RKO (cell line): Measurements from ENCODE around the gene SH3RF3.

Experiments used
- DNase-seq: peaks from one replicate; pipeline ENCODE4 v3.0.0-alpha.2; 2016; ENCODE audit warnings: low spot score

Gene SH3RF3

DNA sequence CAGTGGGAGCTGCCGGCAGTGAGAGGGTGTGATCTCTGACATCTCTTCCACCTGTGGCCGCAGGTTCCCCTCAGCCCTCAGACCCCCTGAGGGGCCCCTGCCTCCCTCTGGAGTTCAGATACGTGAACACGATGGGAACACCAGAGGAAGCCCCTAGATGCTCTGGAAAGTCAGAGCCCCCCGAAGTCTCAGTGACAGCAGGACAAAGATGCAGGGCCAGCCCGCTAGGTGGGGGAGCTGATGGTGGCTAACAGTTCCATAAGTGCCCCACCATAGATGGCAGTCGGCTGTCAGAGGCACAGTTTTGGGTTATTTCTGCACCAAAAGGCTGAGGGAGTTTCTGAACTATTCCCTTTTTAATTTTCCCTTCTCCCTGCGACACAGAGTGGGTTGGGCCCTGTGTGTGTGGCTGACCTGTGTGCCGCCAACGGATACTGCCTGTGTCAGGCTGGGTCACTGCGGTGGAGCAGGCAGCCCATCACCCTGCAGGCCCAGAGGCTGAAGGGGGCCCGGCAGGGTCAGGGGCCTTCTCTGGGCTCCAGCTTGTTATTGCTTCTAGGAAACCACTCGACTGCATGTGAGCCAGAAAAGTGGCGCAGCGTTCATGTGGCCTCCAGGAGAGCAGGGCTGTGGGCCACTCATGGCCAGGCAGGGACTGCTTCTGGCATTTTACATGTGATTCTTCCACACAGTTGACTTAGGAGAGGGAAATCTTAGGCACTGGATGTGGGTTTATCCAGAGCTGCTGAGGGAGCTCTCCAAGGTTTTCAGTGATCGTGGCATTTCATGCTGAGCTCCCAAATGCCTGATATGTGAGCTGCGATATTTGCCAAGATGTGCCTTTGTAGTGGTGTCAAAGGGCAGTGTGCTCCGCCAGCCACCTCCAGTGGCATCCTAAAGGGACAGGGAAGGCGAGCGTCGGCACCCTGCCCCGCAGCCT, 225.1 kb downstream of the SH3RF3 start:
- no peak for DNase-seq

- no peak for DNase-seq
Measured at GRCh38 chr2:109355192-109355843, 226.3 kb downstream of the SH3RF3 start.

DNA sequence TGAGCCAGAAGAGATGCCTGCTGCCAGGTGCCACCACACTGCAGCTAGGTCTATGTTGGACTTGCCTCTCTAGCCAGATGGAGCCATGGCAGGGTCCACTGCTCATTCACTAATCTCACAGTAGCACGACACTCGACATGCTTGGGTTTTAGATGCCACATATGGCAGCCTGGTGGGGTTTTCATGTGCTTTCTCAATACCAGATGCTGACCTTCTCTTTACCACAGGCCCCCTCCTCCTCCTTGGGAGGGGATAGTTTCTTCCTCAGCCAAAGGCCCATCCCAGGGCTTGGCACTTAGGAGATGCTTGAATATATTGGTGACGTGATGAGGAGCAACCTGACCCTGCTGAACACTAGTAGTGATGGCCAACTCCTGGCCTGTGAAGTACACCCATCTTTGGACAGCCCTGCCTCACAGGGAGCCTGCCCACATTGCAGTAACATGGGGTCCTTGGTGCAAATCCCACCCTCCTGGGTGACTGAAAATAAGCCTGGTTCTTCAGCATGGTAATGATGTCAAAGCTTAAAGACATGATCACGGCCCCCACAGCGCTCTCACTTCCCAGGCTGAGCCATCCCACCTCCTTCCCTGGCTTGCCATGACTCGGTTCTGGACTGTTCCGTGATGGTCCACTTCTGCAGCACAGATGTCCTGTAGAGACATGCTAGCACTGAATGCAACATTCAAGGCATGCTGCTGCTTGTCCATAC, 227.5 kb downstream of the SH3RF3 start:
- no peak for DNase-seq

DNA sequence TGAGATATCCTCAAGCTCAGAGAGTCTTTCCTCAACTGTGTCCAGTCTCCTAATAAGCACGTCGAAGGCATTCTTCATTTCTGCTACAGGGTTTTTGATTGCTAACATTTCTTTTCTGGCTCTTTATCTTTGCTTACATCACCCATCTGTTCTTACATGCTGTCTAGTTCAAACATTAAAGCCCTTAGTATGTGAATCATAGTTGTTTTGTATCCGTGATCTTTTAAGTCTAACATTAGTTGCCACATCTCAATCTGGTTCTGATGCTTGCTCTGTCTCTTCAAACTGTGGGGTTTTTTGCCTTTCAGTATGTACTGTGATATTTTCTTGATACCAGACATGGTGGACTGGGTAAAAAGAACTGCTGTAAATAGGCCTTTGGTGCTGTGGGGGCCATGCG, 235.2 kb downstream of the SH3RF3 start:
- no peak for DNase-seq

DNA sequence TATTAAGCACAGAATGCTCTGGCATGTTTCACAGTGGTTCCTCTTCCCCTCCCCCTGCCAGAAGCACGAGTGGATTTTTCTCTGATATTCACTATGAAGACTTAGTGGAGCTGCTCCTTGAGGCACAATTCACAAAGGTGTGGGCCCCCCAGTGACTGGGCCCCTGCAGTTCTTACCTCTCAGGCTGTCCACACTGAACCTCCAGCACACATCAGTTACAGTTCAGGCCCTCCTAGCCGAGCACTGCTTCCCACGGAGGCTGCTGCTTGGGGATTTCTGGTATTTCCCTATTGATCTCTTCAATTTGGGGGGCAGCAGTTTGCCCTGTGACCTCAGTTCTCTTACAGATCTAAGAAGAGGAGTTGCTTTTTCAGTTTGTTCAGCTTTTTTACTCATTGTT, 236.1 kb downstream of the SH3RF3 start:
- no peak for DNase-seq

DNA sequence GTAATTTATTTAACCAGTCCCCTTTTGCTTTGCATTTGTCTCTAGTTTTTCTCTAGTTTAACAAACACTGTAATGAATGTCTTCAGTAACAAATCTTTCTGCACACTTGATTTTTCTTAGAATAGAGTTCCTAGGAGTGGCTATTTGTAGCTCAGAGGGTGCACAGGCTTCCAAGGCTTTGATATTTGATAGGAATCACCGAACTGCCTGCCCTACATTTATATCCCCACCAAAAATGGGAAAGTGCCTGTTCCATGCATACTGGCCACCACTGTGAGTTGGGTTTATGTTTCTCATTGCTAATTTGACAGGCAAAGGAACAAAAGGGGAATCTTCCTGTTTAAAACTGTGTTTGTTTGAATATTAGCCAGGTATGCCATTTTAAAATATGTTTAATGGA, 238.7 kb downstream of the SH3RF3 start:
- no peak for DNase-seq

GRCh38 chr2:109368798-109369197, 239.8 kb downstream of the SH3RF3 start:
- no peak for DNase-seq

DNA sequence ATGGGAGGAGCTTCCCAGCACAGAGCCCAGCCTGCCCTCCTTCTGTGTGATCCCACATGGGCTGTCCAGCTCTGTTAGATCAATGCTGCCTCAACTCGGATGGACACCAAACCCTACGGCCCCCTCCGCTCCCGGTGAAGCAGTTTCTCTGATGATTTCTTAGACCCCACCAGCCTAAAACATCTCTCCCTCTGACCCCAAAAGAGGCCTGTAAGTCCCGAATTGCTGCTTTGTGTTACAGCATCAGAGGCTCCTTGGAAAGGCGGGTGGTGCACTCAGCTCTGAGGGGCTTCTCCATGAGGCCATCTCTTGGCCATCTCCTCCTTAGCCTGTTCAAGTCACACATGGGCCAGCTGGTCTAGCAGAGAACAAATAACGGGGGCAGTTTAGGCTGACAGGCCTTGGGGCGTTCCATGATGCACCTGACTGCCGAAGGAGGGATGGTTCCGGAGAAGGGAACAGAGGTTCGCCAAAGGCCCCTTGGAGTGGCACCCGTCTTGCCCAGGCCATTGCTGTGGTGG, 240.7 kb downstream of the SH3RF3 start:
- DNase-seq, result no peak

- no peak for DNase-seq
Measured at GRCh38 chr2:109370399-109371035, 241.5 kb downstream of the SH3RF3 start.

- DNase-seq, result no peak
Measured at GRCh38 chr2:109371481-109372170, 242.6 kb downstream of the SH3RF3 start.

- no peak for DNase-seq
Measured at GRCh38 chr2:109372171-109372568, 243.2 kb downstream of the SH3RF3 start.

- DNase-seq, result no peak
Measured at GRCh38 chr2:109372614-109373013, 243.6 kb downstream of the SH3RF3 start.

DNA sequence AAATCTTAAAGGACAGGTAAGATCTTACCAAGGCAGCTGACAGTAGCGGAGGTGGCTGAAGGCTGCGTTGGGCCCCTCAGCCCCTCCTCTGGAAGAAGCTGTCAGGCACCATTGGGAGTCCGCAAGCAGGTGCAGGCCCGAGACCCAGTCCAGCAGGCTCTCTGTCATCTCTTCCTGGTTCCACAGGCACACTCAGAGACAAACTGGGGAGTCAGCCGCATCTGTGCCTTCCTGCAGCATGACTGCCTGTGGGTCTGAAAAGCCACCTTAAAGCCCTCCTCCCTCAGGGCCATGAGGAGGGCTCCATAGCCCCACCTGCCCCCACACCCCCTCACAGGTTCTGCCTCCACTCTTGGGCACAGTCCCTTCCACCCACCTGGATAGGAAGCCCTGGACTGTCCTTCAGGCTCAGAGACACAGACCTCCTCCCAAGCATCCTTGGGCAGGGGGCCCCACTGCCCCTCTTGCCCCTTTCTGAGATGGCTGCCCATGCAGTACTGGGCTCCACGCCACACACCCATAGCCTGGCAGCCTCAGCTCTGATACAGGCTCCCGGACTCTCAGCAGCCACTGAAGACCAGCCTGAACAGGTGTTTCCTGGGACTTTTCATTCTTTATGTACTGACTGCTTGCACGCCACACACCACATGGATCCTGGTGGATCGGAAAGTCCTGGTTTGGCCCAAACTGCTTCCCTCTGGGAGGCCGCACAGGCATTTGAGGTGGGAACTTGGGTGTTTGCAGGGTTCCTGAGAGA, 245.0 kb downstream of the SH3RF3 start:
- no peak for DNase-seq

DNA sequence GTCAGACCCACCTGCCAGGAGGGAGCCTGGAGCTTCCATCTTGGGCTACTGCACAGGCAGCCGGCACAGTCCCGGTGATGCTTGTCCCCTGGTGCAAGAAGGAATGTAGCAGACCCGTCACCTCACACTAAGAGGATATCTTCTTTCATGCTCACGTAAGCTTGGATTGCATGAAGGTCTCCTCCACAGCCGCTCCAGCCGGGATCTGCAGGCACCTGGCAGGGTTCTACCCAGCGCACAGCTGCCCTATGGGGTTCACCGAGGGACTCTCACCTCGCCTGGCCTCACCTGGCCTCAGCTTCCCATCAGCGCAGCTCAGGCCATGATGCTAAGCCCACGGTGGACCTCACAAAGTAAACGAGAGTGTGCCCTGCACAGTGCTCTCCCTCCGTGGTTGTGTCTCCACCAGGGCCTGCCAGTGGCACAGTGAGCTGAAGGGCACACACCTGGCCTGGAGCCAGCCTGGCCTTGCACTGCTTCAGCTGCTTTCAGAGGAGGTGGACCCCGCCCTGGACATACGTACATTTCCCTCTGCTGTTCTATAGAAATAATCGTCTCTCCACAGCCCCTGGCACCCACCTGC, 245.6 kb downstream of the SH3RF3 start:
- no peak for DNase-seq

DNA sequence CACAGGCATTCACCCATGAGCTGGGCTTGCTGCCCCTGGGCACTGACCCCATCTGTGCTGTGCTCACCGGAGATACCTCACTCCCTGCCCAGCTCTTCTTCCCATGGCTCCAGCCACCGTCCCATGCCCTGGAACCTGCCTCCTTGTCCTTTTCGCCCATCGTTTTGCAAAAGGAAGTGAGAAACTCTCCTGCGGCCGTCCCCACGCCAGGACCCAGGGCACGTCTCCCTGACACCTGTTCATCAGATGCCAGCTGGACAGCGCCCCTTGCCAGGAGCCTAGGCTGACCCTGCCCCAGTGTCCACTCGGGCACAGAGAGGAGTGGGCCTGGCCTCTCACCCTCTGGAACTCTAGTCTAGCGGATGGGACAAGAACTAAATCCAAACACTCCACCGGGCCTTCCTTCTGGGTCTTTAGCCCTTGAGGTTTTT, 246.1 kb downstream of the SH3RF3 start:
- no peak for DNase-seq

DNA sequence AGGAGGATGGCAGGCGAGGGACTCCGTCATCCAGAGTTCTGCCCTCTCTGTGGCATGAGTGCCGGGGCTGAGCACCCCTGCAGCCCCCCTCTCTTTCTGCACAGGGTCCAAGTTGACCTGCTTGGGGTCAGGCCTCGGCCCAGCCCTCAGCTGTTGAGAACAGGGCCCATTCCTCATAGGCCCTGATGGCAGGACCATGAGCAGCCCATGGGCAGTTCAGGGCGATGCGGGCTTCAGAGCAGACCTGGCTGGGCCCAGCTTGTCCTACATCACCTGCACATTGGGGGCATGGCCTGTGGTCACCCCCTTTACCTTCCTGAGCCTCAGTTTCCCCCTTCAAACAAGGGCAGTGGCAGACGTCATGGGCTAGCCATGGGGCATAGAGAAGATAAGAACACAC, 246.7 kb downstream of the SH3RF3 start:
- no peak for DNase-seq

GRCh38 chr2:109376115-109376514, 247.1 kb downstream of the SH3RF3 start:
- DNase-seq, result no peak

GRCh38 chr2:109376796-109377495, 247.9 kb downstream of the SH3RF3 start:
- no peak for DNase-seq

DNA sequence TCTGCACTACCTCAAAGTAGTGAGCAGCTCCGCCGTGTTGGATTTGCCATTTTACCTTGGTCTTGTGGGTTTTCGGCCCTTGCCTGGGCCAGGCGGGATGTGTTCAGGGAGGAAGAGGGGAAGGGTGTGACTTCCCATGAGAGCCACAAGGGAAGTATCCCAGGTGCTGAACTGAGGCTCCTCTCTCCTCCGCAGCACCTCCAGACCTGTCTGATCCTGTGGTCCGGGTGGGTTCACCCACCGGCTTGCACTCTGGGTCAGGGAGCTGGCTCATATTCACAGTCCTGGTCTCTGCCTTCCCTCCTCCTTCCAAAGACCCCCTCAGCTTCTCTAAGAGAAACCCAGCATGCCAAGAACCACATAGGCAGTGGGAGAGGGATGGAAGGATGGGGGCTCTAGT, 249.0 kb downstream of the SH3RF3 start:
- DNase-seq, result no peak

DNA sequence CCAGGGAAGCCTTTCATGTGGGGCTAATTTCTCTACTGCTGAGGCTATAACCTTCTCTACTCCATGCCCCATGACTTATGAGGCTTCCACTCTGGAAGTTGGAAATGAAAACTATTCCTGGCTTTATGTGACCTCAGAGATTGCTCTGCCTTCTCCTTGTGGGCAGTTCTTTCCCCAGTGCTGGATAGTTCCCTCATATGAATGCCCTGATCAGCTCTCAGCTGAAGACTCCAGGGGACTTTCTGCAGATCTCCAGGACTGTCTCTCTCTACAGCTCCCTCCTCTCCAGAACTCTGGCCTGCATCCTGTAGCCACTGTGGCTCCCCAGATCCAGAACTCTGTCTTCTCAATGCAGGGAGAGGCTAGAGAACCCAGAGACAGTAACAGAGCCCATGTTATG, 249.7 kb downstream of the SH3RF3 start:
- no peak for DNase-seq
